Activated gamma-delta T cell treated with Interleukin-2 at 50 U/mL for 16 hours (primary cell): ENCODE measurements around the gene SESN2.

Source experiments
- DNase-seq: peaks from one replicate; pipeline ENCODE4 v3.0.0-alpha.2; 2020

Gene SESN2

GRCh38 chr1:28259252-28259933 lies at the start of gene SESN2:
Gene SESN2, plus strand, starts transcription at chr1:28259518. Its CDS starts 330 bp downstream, at chr1:28259848.
- DNase-seq, result peak; percentile 99

- no peak for DNase-seq
Measured at GRCh38 chr1:28209700-28210099, 49.6 kb upstream of the SESN2 start.

- DNase-seq, result no peak
Measured at GRCh38 chr1:28213315-28213714, 46.0 kb upstream of the SESN2 start.

GRCh38 chr1:28229089-28229488 lies 30.2 kb upstream of the SESN2 start:
- no peak for DNase-seq

GRCh38 chr1:28229996-28230395 lies 29.3 kb upstream of the SESN2 start:
- DNase-seq, result no peak

- peak; percentile 96 for DNase-seq
Measured at GRCh38 chr1:28232558-28233263, 26.6 kb upstream of the SESN2 start, which contains the start of gene DNAJC8. Gene DNAJC8, minus strand, starts transcription at chr1:28233029. Its CDS starts 31 bp downstream, at chr1:28232998.

- no peak for DNase-seq
Measured at GRCh38 chr1:28233264-28233606, 26.1 kb upstream of the SESN2 start.

- peak; percentile 93 for DNase-seq
Measured at GRCh38 chr1:28235755-28236655, 23.3 kb upstream of the SESN2 start, which contains the start of gene ATP5IF1. Gene ATP5IF1, plus strand, starts transcription at chr1:28236124. Its CDS starts 60 bp downstream, at chr1:28236184.

GRCh38 chr1:28236656-28237322 lies 22.5 kb upstream of the SESN2 start:
- DNase-seq, result no peak

GRCh38 chr1:28239004-28239403 lies 20.3 kb upstream of the SESN2 start:
- no peak for DNase-seq

- DNase-seq, result no peak
Measured at GRCh38 chr1:28240024-28240423, 19.3 kb upstream of the SESN2 start.

GRCh38 chr1:28241638-28242241 lies 17.6 kb upstream of the SESN2 start:
- DNase-seq, result no peak

GRCh38 chr1:28243685-28244311 lies 15.5 kb upstream of the SESN2 start:
- no peak for DNase-seq

- DNase-seq, result no peak
Measured at GRCh38 chr1:28244549-28245251, 14.6 kb upstream of the SESN2 start.

- peak; percentile 41 for DNase-seq
Measured at GRCh38 chr1:28246427-28246832, 12.9 kb upstream of the SESN2 start.

GRCh38 chr1:28247612-28248272 lies 11.6 kb upstream of the SESN2 start:
- no peak for DNase-seq

- peak; percentile 82 for DNase-seq
Measured at GRCh38 chr1:28248273-28249012, 10.9 kb upstream of the SESN2 start.

GRCh38 chr1:28249013-28249865 lies 10.1 kb upstream of the SESN2 start:
- no peak for DNase-seq

GRCh38 chr1:28249866-28250295 lies 9.4 kb upstream of the SESN2 start:
- DNase-seq, result no peak
